ENCODE measurements around the gene ZBTB34. TPM values are rescaled to one million over a fixed set of nuclear protein-coding genes. Genes with fewer than 3 reads are reported as not detected.

The ZBTB34 gene
- total RNA-seq, 2 donors from 2014 or later = 5.3 to 7.5 TPM

DNA sequence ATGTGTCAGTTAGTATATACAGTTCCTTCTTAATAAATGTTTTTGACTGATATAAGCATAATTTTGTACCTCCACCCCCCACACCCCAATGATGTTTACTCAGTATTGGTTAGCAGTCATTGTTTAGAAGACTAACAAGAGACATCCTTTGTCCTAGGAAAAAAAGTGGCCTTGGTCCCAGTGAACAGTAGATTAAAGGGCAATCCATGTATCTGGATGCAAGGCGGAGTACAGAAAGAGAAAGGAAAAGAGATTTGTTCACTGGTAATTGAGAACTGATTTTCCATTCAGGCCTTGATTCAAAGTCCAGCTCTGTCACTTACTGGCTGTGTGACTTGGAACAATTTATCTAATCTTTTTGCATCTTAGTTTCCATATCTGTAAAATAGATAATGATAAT is 58.8 kb downstream of the ZBTB34 start:
- TF ChIP-seq POLR2A (IDR thresholded peaks at IDR 0.05) = no peak
- no peak for TF ChIP-seq CTCF (IDR thresholded peaks at IDR 0.05)
- intact Hi-C loops (cut with DNase I) = loop anchor here (10.0 kb wide), 1 partner anchor 54 kb away; the partner anchor contains the start of gene ZBTB34
- H3K36me3 ChIP-seq (replicated peaks in 1 of 2; ENCODE audit: insufficient read depth in 1 of 2, low read depth in 2 of 2) = no peaks in the 10 kb centered on the region
- H3K27me3 ChIP-seq = no peaks in the 10 kb centered on the region
- DNase-seq = no peak
- H3K4me3 ChIP-seq = no peak overlapping the region
- peaks cover 15% of the 10 kb centered on the region for H3K4me1 ChIP-seq
- no peak for ATAC-seq
- WGBS, 2 donors = 95% methylated on average over 1 of the region's 1 CpG
- H3K27ac ChIP-seq = no peak overlapping the region
- no peaks in the 10 kb centered on the region for H3K9me3 ChIP-seq

GRCh38 chr9:126925876-126926275 is 65.4 kb downstream of the ZBTB34 start:
- intact Hi-C loops (cut with DNase I) = no loop called here
- Histone ChIP-seq H3K27ac (no peak overlapping the region), H3K27me3 (no peaks in the 10 kb centered on the region), H3K9me3 (no peaks in the 10 kb centered on the region), H3K36me3 (replicated peaks in 1 of 2; ENCODE audit: insufficient read depth in 1 of 2, low read depth in 2 of 2) (no peaks in the 10 kb centered on the region), H3K4me1 (no peaks in the 10 kb centered on the region), H3K4me3 (no peak overlapping the region)
- no peak for ATAC-seq
- DNase-seq = no peak
- TF ChIP-seq CTCF (IDR thresholded peaks at IDR 0.05) = no peak
- no peak for TF ChIP-seq POLR2A (IDR thresholded peaks at IDR 0.05)

GRCh38 chr9:126926364-126926763 is 65.9 kb downstream of the ZBTB34 start:
- intact Hi-C loops (cut with DNase I) = no loop called here
- DNase-seq = no peak

GRCh38 chr9:126927419-126927818 is 67.0 kb downstream of the ZBTB34 start:
- no peak for TF ChIP-seq POLR2A (IDR thresholded peaks at IDR 0.05)
- no peak for TF ChIP-seq CTCF (IDR thresholded peaks at IDR 0.05)
- H3K4me1 ChIP-seq = no peaks in the 10 kb centered on the region
- no peaks in the 10 kb centered on the region for H3K36me3 ChIP-seq (replicated peaks in 1 of 2; ENCODE audit: insufficient read depth in 1 of 2, low read depth in 2 of 2)
- no peak overlapping the region for H3K4me3 ChIP-seq
- no peaks in the 10 kb centered on the region for H3K9me3 ChIP-seq
- 62 to 66% methylated on average over 6 of the region's 6 CpGs for WGBS, 2 donors
- no peak overlapping the region for H3K27ac ChIP-seq
- intact Hi-C loops (cut with DNase I) = no loop called here
- ATAC-seq = no peak
- DNase-seq = peak in 3 of 4 donors; percentile 31 to 43 (median 40)
- no peaks in the 10 kb centered on the region for H3K27me3 ChIP-seq

More at GRCh38 chr9:126926364-126926763, 65.9 kb downstream of the ZBTB34 start:
- Histone ChIP-seq H3K27ac (no peak overlapping the region), H3K9me3 (no peaks in the 10 kb centered on the region), H3K4me1 (no peaks in the 10 kb centered on the region), H3K36me3 (replicated peaks in 1 of 2; ENCODE audit: insufficient read depth in 1 of 2, low read depth in 2 of 2) (no peaks in the 10 kb centered on the region), H3K27me3 (no peaks in the 10 kb centered on the region), H3K4me3 (no peak overlapping the region)
- TF ChIP-seq CTCF (IDR thresholded peaks at IDR 0.05) (no peak), POLR2A (IDR thresholded peaks at IDR 0.05) (no peak)
- 70 to 76% methylated on average over 2 of the region's 2 CpGs for WGBS, 2 donors
- ATAC-seq = no peak

DNA sequence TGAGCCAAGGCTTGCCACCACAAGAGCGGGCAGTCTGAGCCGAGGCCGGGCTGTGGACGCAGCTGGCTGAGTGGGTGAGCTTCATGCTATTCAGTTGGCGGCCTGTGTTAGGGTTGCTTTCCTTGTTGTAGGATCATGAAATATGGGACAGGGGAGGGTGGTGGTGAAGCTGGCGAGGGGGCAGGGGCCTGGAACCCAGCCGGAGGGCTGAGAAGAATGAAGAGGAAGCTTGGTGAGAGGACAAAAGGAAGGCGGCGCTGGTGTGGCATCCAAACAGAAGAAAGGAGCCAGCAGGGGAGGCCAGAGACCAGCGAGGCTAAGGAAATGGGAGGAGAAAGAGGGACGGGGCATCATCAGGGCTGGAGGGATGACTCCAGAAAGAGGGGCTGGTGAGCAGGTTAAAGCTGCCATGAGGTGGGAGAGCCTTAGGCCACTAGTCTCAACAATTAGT is 72.5 kb downstream of the ZBTB34 start:
- ATAC-seq (no peak), DNase-seq (no peak)
- WGBS, 2 donors = 93% methylated on average over 11 of the region's 11 CpGs
- H3K4me1 ChIP-seq = no peaks in the 10 kb centered on the region
- H3K9me3 ChIP-seq = no peaks in the 10 kb centered on the region
- no peaks in the 10 kb centered on the region for H3K36me3 ChIP-seq (replicated peaks in 1 of 2; ENCODE audit: insufficient read depth in 1 of 2, low read depth in 2 of 2)
- intact Hi-C loops (cut with DNase I) = no loop called here
- H3K4me3 ChIP-seq = no peak overlapping the region
- TF ChIP-seq POLR2A (IDR thresholded peaks at IDR 0.05) (no peak), CTCF (IDR thresholded peaks at IDR 0.05) (no peak)
- no peaks in the 10 kb centered on the region for H3K27me3 ChIP-seq
- no peak overlapping the region for H3K27ac ChIP-seq
